HG02588 (cell line): ENCODE results near the gene HCRTR1.

Experiments used
- ATAC-seq: cut with Tn5 transposase; IDR thresholded peaks from one replicate; pipeline ENCODE4 v1.9.1; 2021; ENCODE audit warnings: mild to moderate bottlenecking, moderate library complexity; ENCODE audit not compliant: unreplicated experiment

Gene HCRTR1

GRCh38 chr1:31617218-31617915 is at the start of gene HCRTR1:
Gene HCRTR1, plus strand, starts transcription at chr1:31617689. Its CDS starts 1,504 bp downstream, at chr1:31619193.
- ATAC-seq = no peak

- ATAC-seq = no peak
Observed at GRCh38 chr1:31567956-31568570, 49.4 kb upstream of the HCRTR1 start.

DNA sequence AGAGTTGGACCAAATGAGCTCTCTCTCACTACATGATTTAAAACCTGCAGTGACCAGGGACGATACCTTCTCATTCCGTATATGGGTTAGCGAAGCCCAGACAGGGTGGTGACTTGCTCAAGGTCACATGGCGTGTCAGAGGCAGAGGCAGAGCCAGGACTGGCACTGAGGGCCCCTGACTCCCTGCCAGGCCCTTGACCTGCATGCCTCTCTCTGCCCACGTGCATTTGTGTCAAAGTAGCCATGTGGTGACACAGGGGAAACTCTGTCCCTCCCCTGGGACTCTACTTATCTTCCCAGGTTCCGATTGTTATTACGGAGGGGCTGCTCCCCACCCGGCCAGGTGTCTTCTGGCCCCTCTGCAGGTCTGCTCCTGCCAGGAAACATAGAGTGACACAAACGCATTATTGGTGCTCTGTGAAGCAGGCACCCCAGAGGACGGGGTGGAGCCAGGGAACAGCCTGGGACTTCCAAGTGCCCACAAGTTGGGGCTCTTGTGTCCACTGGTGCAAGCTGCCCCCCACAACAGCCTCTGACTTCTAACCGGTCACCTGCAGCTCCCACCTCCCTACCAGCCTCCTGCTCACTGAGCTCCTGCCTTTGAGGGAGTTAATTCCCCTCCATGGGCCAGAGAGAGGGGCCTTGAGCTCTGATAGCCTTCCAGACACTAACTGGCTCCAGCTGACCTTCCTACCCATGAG is 48.4 kb upstream of the HCRTR1 start:
- no peak for ATAC-seq

DNA sequence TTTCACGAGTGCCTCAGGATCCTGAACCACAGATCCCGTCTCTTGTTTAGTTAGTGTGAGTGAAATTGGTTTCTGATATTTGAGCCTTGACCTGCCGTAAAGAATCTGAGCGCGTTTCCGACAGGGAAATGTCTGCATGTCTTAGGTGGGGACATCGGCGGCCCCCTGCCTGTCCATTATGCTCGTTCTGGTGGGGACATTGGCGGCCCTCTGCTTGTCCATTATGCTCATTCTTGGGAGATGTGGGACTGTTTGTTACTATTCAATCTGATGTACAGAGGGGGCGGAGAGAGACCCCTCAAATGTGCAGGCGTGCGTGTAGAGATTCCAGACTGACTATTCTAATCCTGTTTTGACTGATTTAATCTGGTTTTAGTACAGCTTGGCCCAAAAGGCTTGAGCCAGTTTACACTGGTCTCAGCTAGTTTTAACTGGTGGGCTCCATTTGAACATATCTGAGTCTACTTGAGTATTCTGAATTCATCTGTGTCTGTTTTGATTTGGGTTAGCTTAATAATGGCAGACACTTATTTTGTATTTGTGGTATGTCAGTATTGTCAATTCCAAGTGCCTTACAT is 47.8 kb upstream of the HCRTR1 start:
- ATAC-seq = no peak

GRCh38 chr1:31570228-31570627 is 47.3 kb upstream of the HCRTR1 start:
- no peak for ATAC-seq

GRCh38 chr1:31570906-31571305 is 46.6 kb upstream of the HCRTR1 start:
- ATAC-seq = no peak

GRCh38 chr1:31571340-31572295 is 45.9 kb upstream of the HCRTR1 start:
- no peak for ATAC-seq

DNA sequence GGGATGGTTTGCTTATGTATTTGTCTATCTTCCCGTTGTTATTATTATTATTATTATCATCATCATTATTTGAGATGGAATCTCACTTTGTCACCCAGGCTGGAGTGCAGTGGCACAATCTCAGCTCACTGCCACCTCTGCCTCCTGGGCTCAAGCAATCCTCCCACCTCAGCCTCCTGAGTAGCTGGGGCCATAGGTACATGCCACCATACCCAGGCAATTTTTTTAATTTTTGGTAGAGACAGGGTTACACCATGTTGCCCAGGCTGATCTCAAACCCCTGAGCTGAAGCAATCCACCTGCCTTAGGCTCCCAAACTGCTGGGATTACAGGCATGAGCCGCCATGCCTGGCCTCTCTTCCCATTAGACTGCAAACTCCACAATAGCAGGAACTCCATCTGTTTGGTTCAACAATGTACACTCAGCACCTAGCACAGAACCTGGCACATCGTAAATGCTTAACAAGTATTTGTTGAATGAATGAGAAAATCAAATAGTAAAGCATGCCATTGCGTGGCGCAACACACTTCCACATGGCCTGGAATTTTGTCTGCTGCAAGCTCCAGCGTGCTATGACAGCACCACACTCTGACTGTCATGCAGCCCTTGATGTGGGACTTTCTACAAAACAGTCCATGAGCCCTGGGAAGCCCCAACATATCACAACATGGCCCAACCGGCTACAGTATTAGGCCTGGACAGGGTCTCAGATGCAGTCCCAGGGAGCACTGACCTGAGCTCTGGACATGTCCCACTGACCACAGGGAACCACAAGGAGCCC is 45.0 kb upstream of the HCRTR1 start:
- ATAC-seq = no peak

- no peak for ATAC-seq
Observed at GRCh38 chr1:31573261-31573660, 44.2 kb upstream of the HCRTR1 start.

GRCh38 chr1:31574749-31575368 is 42.6 kb upstream of the HCRTR1 start:
- no peak for ATAC-seq

DNA sequence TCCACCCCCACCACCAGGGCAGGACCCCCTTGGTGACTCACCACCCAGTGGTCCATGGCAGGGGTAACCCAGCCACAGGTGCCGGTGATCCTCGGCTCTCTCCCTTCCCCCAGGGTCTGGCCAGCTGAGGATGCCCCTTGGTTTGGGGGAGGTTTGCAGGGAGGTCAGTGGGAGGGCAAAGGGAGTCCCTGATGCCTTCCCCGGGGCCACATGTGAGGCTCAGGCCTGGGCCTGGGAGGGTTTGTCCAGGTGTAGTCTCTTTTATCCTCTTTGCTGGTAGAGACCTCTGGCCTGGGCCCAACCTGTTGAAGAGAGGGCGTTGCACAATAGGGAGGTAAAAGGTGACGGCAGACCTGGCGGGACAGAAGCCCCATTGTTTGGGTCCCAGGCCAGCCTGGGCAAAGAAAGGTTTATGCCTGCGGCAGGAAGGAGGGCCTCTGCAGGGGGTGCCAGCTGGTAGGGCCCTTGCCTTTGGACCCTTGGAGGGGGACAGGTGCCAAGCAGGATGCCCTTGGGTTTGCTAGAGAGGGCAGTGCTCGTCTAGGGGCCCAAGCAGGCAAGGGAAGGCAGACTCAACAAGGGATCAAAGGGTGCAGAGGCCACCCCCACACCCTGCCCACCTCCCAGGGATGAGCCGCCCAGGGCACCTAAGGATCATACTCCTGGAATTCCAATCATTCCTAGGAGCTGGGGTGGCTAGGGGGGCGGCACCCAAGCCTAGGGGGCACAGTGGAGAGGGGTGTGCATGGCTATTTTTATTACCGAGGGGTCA is 41.9 kb upstream of the HCRTR1 start:
- no peak for ATAC-seq

DNA sequence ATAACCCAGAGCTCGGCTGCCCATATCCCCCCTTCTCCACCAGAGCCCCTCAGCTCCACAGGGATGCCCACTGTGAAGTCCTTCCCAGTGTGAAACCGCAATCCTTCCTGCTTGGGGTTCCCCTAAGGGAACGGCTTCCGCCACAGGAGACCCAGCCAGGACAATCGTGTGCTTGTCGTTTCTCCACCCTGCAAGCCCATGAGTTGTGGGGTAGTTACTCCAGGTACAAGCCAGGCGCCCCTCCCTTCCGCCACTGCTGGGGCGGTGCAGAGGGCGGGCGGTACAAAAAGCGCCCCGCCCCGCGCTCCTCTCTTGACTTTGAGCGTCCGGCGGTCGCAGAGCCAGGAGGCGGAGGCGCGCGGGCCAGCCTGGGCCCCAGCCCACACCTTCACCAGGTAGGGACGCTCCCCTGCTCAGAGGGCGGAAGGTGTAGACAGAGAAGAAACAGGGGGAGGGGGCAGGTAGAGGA is 41.3 kb upstream of the HCRTR1 start, which contains the start of gene TINAGL1:
TINAGL1 (plus strand) TSS at position 315 of the 469 bp plus-strand sequence. CDS start 634 bp downstream, outside the sequence.
- no peak for ATAC-seq

DNA sequence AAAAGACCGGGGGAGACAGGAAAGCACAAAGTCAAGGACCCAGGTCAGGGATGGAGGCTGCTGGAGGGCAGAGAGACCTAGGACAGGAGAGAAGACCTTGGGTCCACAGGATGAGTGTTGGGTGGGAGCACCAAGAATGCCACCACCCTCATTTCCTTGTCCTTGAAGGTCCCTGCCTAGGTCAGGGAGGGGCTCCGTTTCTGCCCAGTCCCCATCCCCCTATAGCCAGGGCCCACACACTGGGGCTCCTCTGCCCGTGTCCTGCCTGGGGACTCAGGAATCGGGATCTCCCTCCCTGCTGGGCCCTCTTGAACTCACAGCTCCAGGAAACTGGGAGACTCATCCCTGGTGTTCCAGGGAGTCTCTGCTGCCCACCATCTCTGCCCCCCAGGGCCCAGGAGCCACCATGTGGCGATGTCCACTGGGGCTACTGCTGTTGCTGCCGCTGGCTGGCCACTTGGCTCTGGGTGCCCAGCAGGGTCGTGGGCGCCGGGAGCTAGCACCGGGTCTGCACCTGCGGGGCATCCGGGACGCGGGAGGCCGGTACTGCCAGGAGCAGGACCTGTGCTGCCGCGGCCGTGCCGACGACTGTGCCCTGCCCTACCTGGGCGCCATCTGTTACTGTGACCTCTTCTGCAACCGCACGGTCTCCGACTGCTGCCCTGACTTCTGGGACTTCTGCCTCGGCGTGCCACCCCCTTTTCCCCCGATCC is 40.6 kb upstream of the HCRTR1 start:
- ATAC-seq = no peak

DNA sequence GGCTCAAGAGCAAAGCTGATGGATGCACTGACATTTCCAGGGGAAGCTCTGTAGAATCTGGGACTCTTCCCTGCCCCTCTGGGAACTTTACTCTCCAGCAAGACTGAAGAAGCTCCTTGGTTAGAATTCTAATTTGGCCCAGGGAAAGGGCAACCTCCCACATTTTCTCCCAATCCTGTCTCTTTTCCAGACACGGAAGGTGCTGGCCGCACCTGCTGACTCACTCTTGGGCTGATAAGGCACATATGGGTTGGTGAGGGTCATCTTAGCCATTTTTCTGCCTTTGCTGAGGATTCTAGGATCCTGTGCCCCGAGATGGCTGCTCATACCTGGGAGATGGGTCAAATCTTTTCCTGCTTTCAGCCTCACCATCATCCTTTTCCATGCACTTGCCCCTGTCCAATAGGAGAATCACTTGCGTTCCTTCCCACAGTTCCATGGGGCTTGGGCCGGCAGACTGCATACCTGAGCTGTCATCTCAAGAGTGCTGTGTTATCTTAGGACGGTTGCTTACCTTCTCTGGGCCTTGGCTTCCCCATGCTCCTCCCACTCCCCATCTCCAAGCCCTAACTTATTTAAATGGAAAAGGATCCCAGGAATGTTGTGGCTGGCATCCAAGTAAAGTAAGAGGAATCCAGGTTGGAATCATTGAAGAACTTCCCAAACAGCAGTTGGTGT is 39.8 kb upstream of the HCRTR1 start:
- no peak for ATAC-seq

- no peak for ATAC-seq
Observed at GRCh38 chr1:31579374-31579773, 38.1 kb upstream of the HCRTR1 start.

- no peak for ATAC-seq
Observed at GRCh38 chr1:31580513-31580870, 37.0 kb upstream of the HCRTR1 start.

- no peak for ATAC-seq
Observed at GRCh38 chr1:31580891-31581603, 36.4 kb upstream of the HCRTR1 start.
